Endothelial cell of umbilical vein (primary cell): Measurements from ENCODE around the gene HARS2. TPM values are rescaled to one million over a fixed set of nuclear protein-coding genes. Genes with fewer than 3 reads are reported as not detected.
"Not testable (repeated sequence)": the region's sequence is repeated elsewhere in the genome, so short reads cannot be mapped to it uniquely, and the experiment has no call there.

Experiments
- BruUV-seq: library from RNA; stranded (reverse); fragments of 400-500 nt; replicated peaks from 2 replicates; lab custom pipeline; 2021; lab: Mats Ljungman, UMichigan
- CTCF ChIA-PET: fragments of 300-600, 350-600 bp; sonication (Branson Sonifier 250); formaldehyde crosslinking; loops from one replicate; lab custom pipeline; 2021; ENCODE audit warnings: antibody characterized with exemption, inconsistent platforms; lab: Charles Lee
- POLR2A ChIA-PET: fragments of 300-600, 350-600 bp; sonication (Branson Sonifier 250); formaldehyde crosslinking; loops from one replicate; lab custom pipeline; 2021; ENCODE audit warnings: antibody characterized with exemption, inconsistent platforms; lab: Charles Lee
- DNase-seq: peaks from one replicate; pipeline ENCODE4 v3.0.0-alpha.2; 2011; ENCODE audit warnings: low read depth, low spot score
- FAIRE-seq: peaks from 2 replicates; lab custom pipeline; 2011; peaks lifted over from hg19 to GRCh38; lab: Jason Lieb, UNC
- H2AFZ ChIP-seq: 2 replicates; pipeline ENCODE4 v1.6.0; 2012; ENCODE audit warnings: low read depth, low read length, control low read depth, inconsistent platforms
- H3K27ac ChIP-seq: 2 replicates; pipeline ENCODE4 v1.5.1; 2011; ENCODE audit warnings: low read depth, mild to moderate bottlenecking, control low read depth, low read length, moderate library complexity; ENCODE audit not compliant: insufficient read depth
- H3K27me3 ChIP-seq, 2 experiments: 2 replicates each; pipeline versions ENCODE4 v1.6.0 to v1.6.1; 2011; ENCODE audit warnings: low read length in 2 of 2, mixed read lengths in 1 of 2; ENCODE audit not compliant: control insufficient read depth in 2 of 2, insufficient read depth in 2 of 2
- H3K36me3 ChIP-seq, 2 experiments: 2 replicates in 1 of 2; 3 replicates in 1 of 2; pipeline ENCODE4 v1.5.1; 2011; ENCODE audit warnings: low read length in 2 of 2, mild to moderate bottlenecking in 1 of 2, moderate library complexity in 1 of 2; ENCODE audit not compliant: control insufficient read depth in 2 of 2, insufficient read depth in 2 of 2; ENCODE audit errors: extremely low read depth in 1 of 2
- H3K4me1 ChIP-seq: 3 replicates; pipeline ENCODE4 v1.5.1; 2011; ENCODE audit warnings: mild to moderate bottlenecking, low read length; ENCODE audit not compliant: control insufficient read depth, insufficient read depth; ENCODE audit errors: extremely low read depth
- H3K4me2 ChIP-seq: 2 replicates; pipeline ENCODE4 v1.6.1; 2011; ENCODE audit warnings: low read length, control low read depth, mixed read lengths; ENCODE audit not compliant: insufficient read depth
- H3K4me3 ChIP-seq, 3 experiments: fragments of 200-600 bp in 1 of 3; sonication (generic), shearing (Covaris generic) in 1 of 3; replicated peaks in 1 of 3; 2 replicates each; pipeline ENCODE4 v1.5.1; 2011 to 2016; ENCODE audit warnings: control low read depth in 3 of 3, low read length in 3 of 3, mild to moderate bottlenecking in 2 of 3, inconsistent platforms in 1 of 3, low read depth in 1 of 3, moderate library complexity in 1 of 3; ENCODE audit not compliant: insufficient read depth in 1 of 3
- H3K79me2 ChIP-seq: 2 replicates; pipeline ENCODE4 v1.6.0; 2012; ENCODE audit warnings: low read length, inconsistent platforms; ENCODE audit not compliant: control insufficient read depth, insufficient read depth
- H3K9ac ChIP-seq: replicated peaks from 2 replicates; pipeline ENCODE3; 2011; ENCODE audit warnings: low read length, control low read depth; ENCODE audit not compliant: insufficient read depth; ENCODE audit errors: extremely low read depth
- H3K9me1 ChIP-seq: replicated peaks from 3 replicates; pipeline ENCODE4 v1.6.0; 2011; ENCODE audit warnings: mild to moderate bottlenecking, low read length; ENCODE audit not compliant: control insufficient read depth, insufficient read depth; ENCODE audit errors: extremely low read depth
- H3K9me3 ChIP-seq: replicated peaks from 2 replicates; pipeline ENCODE4 v1.5.1; 2012; ENCODE audit warnings: low read length, inconsistent platforms; ENCODE audit not compliant: control insufficient read depth, insufficient read depth
- H4K20me1 ChIP-seq: replicated peaks from 2 replicates; pipeline ENCODE3; 2011; ENCODE audit warnings: mild to moderate bottlenecking, low read length; ENCODE audit not compliant: control insufficient read depth, insufficient read depth; ENCODE audit errors: extremely low read depth
- EZH2 ChIP-seq: IDR thresholded peaks from 2 replicates; pipeline ENCODE4 v1.6.1; 2012; ENCODE audit warnings: borderline replicate concordance, low read depth, mild to moderate bottlenecking, moderate library complexity, low read length, inconsistent platforms; ENCODE audit not compliant: severe bottlenecking
- FOS ChIP-seq: IDR thresholded peaks from 2 replicates; pipeline ENCODE4 v1.6.1; 2011; ENCODE audit warnings: mild to moderate bottlenecking, low read length, moderate library complexity, borderline replicate concordance; ENCODE audit not compliant: insufficient read depth
- GATA2 ChIP-seq: IDR thresholded peaks from 2 replicates; pipeline ENCODE4 v1.7.0; 2011; ENCODE audit warnings: low read depth, mild to moderate bottlenecking, moderate library complexity, mixed read lengths, low read length; ENCODE audit not compliant: insufficient read length, insufficient read depth
- JUN ChIP-seq: IDR thresholded peaks from 2 replicates; pipeline ENCODE4 v1.6.1; 2011; ENCODE audit warnings: borderline replicate concordance, low read depth; ENCODE audit not compliant: insufficient read length, insufficient read depth
- MYC ChIP-seq: IDR thresholded peaks from one replicate; pipeline ENCODE4 v1.6.1; 2011; ENCODE audit warnings: mild to moderate bottlenecking, low read depth, low read length
- POLR2A ChIP-seq: IDR thresholded peaks from 2 replicates; pipeline ENCODE4 v1.6.1; 2012; ENCODE audit warnings: low read depth, mild to moderate bottlenecking, control low read depth, low read length
- POLR2AphosphoS5 ChIP-seq: IDR thresholded peaks from 2 replicates; pipeline ENCODE4 v1.6.1; 2012; ENCODE audit warnings: low read depth, mild to moderate bottlenecking, control low read depth, low read length, moderate library complexity; ENCODE audit not compliant: insufficient read depth
- dilution Hi-C: fragments of 300-500 bp; cut with MboI; formaldehyde crosslinking; loops from one replicate; pipeline ENCODE4 v1.15.0; 2019; ENCODE audit warnings: low sequenced_read_pairs; ENCODE audit not compliant: extremely low pct_ligation_motif_present
- intact Hi-C: fragments of 100-400 bp; cut with micrococcal nuclease; formaldehyde crosslinking; loops from one replicate; pipeline ENCODE4 v1.10.0; 2022
- polyA plus RNA-seq, 4 experiments: library from polyadenylated mRNA; depleted of rRNA in 3 of 4; stranded (reverse) in 3 of 4; unstranded in 1 of 4; fragments of >200 nt; gene quantifications; 2 replicates each; pipeline versions ENCODE4 v1.2.1 to v1.2.3, GENCODE V29; 2011 to 2012; ENCODE audit warnings: missing spikeins in 1 of 4
- total RNA-seq: library from RNA; stranded (reverse); gene quantifications from 2 replicates; pipeline ENCODE4 v1.2.3, GENCODE V29; 2021
- TF ChIP-seq, protein P1 (sequence below), 2 donors: IDR thresholded peaks; 1 replicate in 1 of 2; 2 replicates in 1 of 2; pipeline ENCODE4 v1.5.1; 2011; ENCODE audit warnings: low read length in 2 of 2, mild to moderate bottlenecking in 2 of 2, moderate library complexity in 2 of 2, control low read depth in 1 of 2, inconsistent platforms in 1 of 2, low read depth in 1 of 2; ENCODE audit not compliant: insufficient read depth in 1 of 2; ENCODE audit errors: extremely low read depth in 1 of 2
- TF ChIP-seq, protein P2 (sequence below): IDR thresholded peaks from 2 replicates; pipeline ENCODE4 v1.6.1; 2011; ENCODE audit not compliant: insufficient read depth, insufficient read length

The HARS2 gene
- total and polyA plus RNA-seq, 2 donors (not counting 3 experiments of a cell fraction or from before 2014, with no cell fraction given) = 23.6 to 31.7 TPM

DNA sequence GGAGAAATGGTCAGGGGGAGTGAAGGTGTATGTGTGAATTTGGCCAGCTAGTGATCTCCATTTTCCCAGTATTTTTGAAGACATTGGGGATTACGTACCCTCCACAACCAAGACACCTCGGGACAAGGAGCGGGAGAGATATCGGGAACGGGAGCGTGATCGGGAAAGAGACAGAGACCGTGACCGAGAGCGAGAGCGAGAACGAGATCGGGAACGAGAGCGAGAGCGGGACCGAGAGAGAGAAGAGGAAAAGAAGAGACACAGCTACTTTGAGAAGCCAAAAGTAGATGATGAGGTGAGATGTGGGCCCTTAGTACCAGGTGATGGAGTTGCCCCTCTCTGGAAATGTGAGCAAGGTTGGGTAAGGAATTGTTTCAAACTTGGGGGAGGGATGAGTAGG lies 32.4 kb upstream of the HARS2 start:
- DNase-seq (no peak), FAIRE-seq (no peak)
- Histone ChIP-seq H3K9ac (no peak overlapping the region), H3K79me2 (no peaks in the 10 kb centered on the region), H3K9me3 (no peaks in the 10 kb centered on the region), H3K4me2 (no peak overlapping the region), H3K27ac (no peak overlapping the region), H3K27me3 (no peaks in the 10 kb centered on the region), H3K9me1 (no peaks in the 10 kb centered on the region), H2AFZ (no peak overlapping the region), H3K4me3 (no peak overlapping the region), H3K4me1 (no peaks in the 10 kb centered on the region), H4K20me1 (no peaks in the 10 kb centered on the region), H3K36me3 (peaks cover 37 to 46% of the 10 kb centered on the region in 2 experiments)
- no peak for TF ChIP-seq MYC
- TF ChIP-seq, protein P1, sequence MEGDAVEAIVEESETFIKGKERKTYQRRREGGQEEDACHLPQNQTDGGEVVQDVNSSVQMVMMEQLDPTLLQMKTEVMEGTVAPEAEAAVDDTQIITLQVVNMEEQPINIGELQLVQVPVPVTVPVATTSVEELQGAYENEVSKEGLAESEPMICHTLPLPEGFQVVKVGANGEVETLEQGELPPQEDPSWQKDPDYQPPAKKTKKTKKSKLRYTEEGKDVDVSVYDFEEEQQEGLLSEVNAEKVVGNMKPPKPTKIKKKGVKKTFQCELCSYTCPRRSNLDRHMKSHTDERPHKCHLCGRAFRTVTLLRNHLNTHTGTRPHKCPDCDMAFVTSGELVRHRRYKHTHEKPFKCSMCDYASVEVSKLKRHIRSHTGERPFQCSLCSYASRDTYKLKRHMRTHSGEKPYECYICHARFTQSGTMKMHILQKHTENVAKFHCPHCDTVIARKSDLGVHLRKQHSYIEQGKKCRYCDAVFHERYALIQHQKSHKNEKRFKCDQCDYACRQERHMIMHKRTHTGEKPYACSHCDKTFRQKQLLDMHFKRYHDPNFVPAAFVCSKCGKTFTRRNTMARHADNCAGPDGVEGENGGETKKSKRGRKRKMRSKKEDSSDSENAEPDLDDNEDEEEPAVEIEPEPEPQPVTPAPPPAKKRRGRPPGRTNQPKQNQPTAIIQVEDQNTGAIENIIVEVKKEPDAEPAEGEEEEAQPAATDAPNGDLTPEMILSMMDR (IDR thresholded peaks at IDR 0.05; ENCODE audit: extremely low read depth in 1 of 2, insufficient read depth in 1 of 2, low read depth in 1 of 2, low read length in 2 of 2) = no peak
- TF ChIP-seq JUN = no peak
- TF ChIP-seq FOS = no peak
- TF ChIP-seq GATA2 = no peak
- no peak for TF ChIP-seq POLR2AphosphoS5
- TF ChIP-seq, protein P2, sequence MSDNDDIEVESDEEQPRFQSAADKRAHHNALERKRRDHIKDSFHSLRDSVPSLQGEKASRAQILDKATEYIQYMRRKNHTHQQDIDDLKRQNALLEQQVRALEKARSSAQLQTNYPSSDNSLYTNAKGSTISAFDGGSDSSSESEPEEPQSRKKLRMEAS = no peak
- TF ChIP-seq EZH2 = no peak
- no peak for TF ChIP-seq POLR2A
- BruUV-seq = no TSS peak
- intact Hi-C loops (no loop called here), dilution Hi-C loops (no loop called here)
- CTCF ChIA-PET = no interaction called here
- POLR2A ChIA-PET = no interaction called here

DNA sequence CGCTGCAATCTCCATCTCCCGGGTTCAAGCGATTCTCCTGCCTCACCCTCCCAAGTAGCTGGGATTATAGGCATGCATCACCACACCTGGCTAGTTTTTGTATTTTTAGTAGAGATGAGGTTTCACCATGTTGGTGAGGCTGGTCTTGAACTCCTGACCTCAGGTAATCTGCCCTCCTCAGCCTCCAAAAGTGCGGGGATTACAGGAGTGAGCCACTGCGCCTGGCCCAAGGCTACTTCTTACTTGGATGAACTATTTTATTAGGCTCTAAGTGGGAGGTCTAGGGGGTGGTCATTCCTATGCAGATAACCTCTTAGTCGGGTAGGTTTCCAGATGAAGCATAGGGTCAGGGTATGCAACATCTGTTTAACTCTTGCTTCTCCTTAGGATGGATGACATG lies 30.9 kb upstream of the HARS2 start:
- H3K9me1 ChIP-seq, H3K9ac ChIP-seq, H3K4me3 ChIP-seq, H3K4me2 ChIP-seq, BruUV-seq, DNase-seq, H3K9me3 ChIP-seq, FAIRE-seq, H3K27me3 ChIP-seq, H2AFZ ChIP-seq, H3K27ac ChIP-seq, H3K79me2 ChIP-seq, H3K4me1 ChIP-seq, dilution Hi-C loops, intact Hi-C loops, H4K20me1 ChIP-seq, POLR2A ChIA-PET: not testable (repeated sequence)
- H3K36me3 ChIP-seq = peaks cover 29 to 41% of the 10 kb centered on the region in 2 experiments
- CTCF ChIA-PET = interaction anchor here (0.7 to 1.4 kb wide), 3 partner anchors 287 to 669 kb away, joined by 3 read pairs; no protein-coding TSS in a partner anchor
